ENCODE data around the gene CLCNKA. TPM values are rescaled to one million over a fixed set of nuclear protein-coding genes. Genes with fewer than 3 reads are reported as not detected.

Gene CLCNKA
- total RNA-seq, 1 experiment from 2014 or later = not detected

DNA sequence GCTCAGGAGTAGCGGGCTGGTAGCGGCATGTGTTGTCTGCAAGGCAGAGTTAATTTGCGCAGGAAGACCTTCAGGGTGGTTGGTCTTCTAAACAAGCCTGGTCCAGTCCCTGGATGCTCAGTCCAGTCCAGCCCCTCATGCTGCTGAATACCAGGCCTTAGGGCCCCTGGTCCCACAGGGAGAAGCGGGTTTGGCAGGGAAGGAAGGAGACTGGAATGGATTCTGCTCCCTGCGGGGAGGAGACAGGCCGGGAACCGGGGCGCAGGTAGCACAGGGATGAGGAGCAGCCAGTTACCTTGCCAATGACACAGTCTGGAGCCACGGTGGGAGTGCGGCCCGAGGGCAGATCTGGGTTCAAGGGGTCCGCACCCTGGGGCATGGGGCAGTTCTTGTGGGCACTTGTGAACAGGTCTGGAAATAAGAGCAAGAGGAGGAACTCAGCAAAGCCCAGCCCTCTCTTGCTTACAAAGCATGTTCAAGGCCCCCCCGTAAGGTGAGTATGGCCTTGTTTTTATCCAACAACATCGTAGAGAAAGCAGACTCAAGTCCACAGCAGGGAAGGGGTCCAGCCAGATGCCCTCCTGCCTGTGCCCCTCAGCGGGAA is 41.5 kb downstream of the CLCNKA start:
- Histone ChIP-seq H3K36me3 (no peaks in the 10 kb centered on the region), H3K4me3 (no peak overlapping the region), H3K9me3 (no peaks in the 10 kb centered on the region), H3K27me3 (no peaks in the 10 kb centered on the region)
- DNase-seq = no peak

DNA sequence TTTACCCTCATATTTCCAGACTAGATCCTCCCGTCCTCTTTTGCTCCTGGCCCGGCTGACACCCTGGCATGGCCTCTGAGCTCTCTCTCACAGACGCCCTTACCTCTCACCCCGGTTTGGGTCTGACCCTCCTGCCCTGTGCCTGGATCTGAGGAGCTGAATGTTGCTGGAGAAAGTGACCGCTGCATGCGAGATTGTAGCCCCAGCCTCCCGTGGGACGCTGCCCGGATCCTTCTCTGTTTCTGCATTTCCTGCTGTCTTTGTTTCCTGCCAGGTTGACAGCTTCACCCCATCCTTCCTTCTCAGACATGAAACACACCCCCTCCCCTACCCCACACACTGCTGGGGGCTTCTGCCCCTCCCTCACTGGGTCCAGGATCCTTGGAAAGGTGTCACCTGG is 42.1 kb downstream of the CLCNKA start:
- H3K9me3 ChIP-seq = no peaks in the 10 kb centered on the region
- no peaks in the 10 kb centered on the region for H3K27me3 ChIP-seq
- no peak overlapping the region for H3K4me3 ChIP-seq
- no peaks in the 10 kb centered on the region for H3K36me3 ChIP-seq
- DNase-seq = no peak

DNA sequence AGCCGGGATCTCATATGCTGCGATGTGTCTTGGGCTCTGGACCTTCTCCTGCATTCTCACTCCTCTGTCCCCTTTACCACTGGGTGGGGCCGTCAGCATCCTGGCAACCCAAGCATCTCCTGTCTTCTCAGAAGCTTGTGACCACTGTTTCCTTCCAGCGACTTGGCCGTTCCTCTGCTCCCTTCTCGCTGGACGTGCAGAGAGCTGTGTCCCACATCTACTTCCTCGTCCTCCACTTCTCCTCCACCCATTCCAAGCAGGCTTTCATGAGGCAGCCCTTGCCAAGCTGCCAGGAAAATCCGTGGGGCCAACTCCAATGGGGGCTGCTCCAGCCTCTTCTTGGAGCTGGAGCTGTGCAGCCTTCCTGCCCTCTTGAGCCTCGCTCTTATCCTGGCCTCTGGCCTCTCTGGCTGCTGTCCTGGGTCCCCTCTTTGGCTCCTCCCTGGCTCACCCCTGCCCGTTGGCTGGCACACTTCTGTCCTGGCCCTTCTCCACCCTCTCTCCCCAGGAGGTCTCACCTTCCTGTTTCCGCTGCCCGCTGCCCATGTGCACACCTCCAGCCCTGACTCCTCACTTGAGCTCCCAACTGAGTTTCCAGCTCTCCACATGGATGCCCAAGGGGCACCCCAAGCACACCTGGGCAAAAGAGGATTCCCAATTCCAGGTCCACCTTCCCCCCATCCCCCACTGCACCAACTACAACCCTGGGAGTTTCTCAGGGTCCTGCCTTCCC is 42.9 kb downstream of the CLCNKA start:
- Histone ChIP-seq H3K4me3 (no peak overlapping the region), H3K27me3 (no peaks in the 10 kb centered on the region), H3K36me3 (no peaks in the 10 kb centered on the region), H3K9me3 (no peaks in the 10 kb centered on the region)
- DNase-seq = no peak

DNA sequence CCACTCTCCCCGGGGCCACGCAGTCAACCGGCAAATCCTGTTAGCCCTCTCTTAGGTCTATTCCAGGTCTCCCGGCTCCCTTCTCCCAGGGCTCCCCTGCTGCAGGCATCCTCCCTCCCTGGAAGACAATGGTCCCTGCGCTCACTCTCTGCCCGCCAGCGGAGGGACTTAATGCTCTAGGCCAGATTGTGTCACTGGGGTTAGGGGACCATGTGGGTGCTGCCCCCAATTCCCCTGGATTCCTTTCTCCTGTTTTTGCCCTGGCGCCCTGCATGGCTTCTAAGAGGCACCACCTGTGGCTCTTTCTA is 43.4 kb downstream of the CLCNKA start:
- H3K27me3 ChIP-seq = no peaks in the 10 kb centered on the region
- DNase-seq = no peak
- H3K9me3 ChIP-seq = no peaks in the 10 kb centered on the region
- no peaks in the 10 kb centered on the region for H3K36me3 ChIP-seq
- H3K4me3 ChIP-seq = no peak overlapping the region

DNA sequence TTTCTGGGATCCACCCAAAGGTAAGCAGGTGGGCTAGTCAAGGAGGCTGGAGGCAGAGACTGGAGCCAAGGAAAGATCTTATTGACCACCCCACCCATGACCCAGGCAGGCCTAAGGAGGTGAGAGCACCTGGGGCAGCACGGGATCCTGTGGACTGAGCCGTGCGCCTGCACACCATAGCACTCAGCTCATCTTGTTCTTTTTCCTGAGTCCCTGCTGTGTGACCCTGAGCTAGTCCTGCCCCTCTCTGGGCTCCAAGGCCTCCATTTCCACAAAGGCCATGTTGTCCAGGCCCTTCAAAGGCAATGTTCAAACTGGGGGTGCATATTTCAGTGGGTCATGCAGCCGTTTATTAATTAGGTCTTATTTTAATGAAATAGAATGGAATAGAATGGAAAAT is 44.4 kb downstream of the CLCNKA start:
- no peak overlapping the region for H3K4me3 ChIP-seq
- H3K36me3 ChIP-seq = no peaks in the 10 kb centered on the region
- H3K27me3 ChIP-seq = no peaks in the 10 kb centered on the region
- no peak for DNase-seq
- no peaks in the 10 kb centered on the region for H3K9me3 ChIP-seq

DNA sequence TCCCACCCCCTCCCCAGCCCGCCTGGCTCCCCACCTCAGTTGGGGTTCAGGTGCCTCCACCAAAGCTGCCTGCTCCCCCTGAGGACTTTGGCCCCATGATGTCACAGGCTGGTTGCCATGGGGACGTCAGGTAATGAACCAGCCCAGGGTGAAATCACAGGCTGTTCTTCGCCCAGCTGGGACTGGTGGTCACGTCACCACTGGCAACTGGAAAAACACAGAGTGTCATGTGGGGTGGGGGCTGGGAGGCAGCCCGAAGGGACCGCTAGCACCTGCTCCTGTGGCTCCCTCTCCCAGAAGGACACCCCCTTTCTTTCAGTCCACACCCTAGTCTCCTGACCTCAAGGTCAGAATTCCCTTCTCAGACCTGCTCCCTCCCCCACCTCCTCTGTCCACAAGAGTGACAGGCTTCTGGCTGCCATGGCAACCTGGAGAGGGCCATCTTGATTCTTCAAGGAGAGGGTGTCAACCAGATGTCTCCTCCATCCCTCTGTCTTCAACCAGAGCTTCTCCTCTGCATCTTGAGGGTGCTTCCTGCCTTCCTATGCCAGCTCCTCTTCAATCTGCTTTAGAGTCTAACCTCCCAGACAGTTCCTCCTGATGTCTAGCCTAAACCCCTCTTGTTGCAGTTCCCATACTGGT is 45.4 kb downstream of the CLCNKA start:
- DNase-seq = no peak
- H3K27me3 ChIP-seq = no peaks in the 10 kb centered on the region
- no peaks in the 10 kb centered on the region for H3K36me3 ChIP-seq
- no peaks in the 10 kb centered on the region for H3K9me3 ChIP-seq
- no peak overlapping the region for H3K4me3 ChIP-seq

DNA sequence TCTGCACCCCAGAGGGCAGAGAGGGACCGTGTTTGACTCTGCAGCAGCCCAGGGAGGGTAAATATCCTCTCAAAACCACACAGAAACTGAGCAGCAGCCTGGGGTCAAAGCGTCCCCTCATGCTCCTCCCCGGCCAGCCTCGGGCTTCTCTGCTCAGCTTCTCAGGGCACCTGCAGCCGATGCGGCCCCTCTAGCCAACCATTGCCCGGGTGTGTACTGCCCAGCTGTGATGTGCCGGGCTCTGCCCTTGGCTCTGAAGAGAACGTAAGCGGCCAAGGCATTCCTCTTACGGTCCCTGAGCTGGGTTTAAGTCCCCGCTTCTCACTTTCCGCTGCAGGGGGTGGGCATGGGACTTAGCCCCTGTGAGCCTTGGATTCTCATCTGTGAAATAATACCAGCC is 46.1 kb downstream of the CLCNKA start:
- Histone ChIP-seq H3K27me3 (no peaks in the 10 kb centered on the region), H3K4me3 (no peak overlapping the region), H3K9me3 (no peaks in the 10 kb centered on the region), H3K36me3 (no peaks in the 10 kb centered on the region)
- DNase-seq = no peak

DNA sequence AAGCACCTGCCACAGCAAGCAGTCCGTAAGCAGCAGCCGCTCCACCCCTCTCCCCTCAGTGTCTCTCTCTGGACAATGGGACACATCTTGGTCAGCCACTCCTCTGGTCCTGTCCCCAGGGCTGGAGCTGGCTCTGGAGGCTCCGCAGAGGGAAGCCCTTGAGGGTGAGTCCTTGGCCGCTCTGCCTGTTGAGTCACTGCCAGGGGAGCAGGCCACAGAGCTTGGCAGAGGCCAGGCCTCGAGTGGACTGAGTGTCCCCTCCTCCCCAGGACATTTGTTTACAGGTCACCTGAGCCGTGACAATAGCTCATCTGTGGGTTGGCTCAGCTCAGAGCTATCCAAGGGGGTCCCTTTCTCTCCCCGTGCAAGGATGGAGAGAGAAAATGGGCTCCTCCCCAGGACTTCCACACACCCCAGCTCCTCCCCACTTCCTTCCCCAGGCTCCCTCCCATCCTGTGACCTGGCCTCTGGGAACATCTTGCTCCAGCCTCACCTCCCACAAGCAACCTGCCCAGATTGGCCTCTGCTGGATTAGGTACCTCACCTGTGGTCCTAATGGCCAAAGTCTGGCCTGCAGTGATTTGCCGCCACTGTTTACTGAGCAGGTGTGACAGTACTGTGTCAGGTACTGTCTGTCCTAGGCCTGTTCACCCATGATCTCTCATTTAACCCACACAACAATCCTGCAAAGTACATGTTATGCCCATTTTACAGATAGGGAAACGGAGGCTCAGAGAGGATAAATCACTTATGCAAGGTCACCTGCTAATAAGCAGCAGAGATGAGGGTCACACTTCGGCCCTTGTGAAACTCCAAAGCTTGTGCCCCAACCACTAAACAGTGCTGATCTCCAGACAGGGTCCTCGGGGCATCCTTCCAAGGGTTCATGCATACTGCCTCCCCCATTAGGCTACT is 46.8 kb downstream of the CLCNKA start:
- DNase-seq = no peak
- Histone ChIP-seq H3K27me3 (no peaks in the 10 kb centered on the region), H3K9me3 (no peaks in the 10 kb centered on the region), H3K4me3 (no peak overlapping the region), H3K36me3 (no peaks in the 10 kb centered on the region)

DNA sequence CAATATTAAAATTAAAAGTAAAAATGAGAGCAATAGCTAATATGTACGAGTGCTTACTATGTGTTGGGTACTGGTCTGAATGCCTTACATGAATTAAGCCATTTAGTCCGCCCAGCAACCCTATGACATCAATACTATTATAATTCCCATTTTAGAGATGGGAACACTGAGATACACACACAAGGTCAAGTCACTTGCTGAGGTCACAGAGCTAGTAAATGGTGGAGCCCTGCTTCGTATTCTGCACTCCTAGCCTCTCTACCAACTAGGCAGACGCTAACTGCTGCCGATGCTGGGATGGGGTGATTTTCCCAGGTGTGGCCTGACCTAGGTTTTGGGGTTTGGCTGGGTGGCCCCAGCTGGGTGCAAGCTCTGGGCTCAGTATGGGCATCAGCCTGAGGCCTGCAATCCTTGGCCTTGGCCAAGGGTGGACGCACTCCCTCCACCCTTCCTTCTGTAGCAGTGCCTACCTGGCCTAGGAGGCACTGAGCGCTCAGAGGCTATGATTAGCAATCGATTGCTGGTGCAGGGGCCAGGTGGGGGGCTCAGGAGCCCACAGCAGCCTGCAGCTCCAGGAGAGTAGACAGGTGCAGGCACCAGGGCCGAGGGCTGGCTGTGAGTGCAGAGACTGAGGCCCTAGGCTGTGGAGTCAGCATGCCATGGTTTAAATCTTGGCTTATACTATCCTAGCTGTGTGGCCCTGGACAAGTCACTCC is 49.0 kb downstream of the CLCNKA start:
- H3K36me3 ChIP-seq = no peaks in the 10 kb centered on the region
- H3K27me3 ChIP-seq = no peaks in the 10 kb centered on the region
- no peak for DNase-seq
- H3K9me3 ChIP-seq = no peaks in the 10 kb centered on the region
- H3K4me3 ChIP-seq = no peak overlapping the region

DNA sequence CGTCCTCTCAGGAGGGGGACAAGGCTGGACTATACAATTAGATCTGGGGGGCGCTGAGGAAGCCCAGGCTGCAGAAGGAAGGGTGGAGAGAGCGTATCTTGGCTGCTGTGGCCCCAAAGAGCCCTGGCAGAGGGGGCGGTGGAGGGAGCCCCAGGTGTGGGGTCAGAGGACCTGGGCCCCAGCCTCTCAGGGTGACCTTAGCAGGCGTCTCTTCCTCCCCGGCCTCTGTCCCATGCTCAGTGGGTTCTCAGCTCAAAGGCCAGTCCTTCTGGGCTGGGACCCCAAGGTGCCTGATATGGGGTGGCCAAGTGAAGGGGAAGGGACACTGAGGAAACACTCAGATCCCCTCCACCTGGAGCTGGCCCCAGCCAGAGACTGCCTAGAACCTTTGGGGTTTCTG is 49.8 kb downstream of the CLCNKA start:
- no peaks in the 10 kb centered on the region for H3K9me3 ChIP-seq
- DNase-seq = no peak
- H3K27me3 ChIP-seq = no peaks in the 10 kb centered on the region
- no peak overlapping the region for H3K4me3 ChIP-seq
- H3K36me3 ChIP-seq = no peaks in the 10 kb centered on the region

DNA sequence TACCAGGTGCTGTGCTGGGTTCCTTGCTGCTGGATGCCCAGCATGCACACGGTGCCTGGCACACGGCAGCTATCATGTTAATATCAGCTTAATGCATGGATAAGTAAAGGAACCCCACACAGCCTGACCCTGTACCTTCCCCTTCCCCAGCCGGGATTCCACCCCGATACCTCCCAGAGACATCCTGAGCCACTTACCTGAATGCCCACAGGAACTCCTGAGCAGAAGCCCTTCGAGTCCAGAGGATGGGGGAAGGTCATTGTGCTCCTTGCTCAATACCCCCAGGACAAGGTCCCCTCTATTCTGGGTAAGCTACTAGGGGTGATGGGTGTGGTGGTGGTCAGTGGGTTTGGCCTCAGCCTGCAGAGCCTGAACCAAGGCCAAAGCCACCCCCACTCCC is 50.3 kb downstream of the CLCNKA start:
- Histone ChIP-seq H3K36me3 (no peaks in the 10 kb centered on the region), H3K4me3 (no peak overlapping the region), H3K9me3 (no peaks in the 10 kb centered on the region), H3K27me3 (no peaks in the 10 kb centered on the region)
- no peak for DNase-seq

DNA sequence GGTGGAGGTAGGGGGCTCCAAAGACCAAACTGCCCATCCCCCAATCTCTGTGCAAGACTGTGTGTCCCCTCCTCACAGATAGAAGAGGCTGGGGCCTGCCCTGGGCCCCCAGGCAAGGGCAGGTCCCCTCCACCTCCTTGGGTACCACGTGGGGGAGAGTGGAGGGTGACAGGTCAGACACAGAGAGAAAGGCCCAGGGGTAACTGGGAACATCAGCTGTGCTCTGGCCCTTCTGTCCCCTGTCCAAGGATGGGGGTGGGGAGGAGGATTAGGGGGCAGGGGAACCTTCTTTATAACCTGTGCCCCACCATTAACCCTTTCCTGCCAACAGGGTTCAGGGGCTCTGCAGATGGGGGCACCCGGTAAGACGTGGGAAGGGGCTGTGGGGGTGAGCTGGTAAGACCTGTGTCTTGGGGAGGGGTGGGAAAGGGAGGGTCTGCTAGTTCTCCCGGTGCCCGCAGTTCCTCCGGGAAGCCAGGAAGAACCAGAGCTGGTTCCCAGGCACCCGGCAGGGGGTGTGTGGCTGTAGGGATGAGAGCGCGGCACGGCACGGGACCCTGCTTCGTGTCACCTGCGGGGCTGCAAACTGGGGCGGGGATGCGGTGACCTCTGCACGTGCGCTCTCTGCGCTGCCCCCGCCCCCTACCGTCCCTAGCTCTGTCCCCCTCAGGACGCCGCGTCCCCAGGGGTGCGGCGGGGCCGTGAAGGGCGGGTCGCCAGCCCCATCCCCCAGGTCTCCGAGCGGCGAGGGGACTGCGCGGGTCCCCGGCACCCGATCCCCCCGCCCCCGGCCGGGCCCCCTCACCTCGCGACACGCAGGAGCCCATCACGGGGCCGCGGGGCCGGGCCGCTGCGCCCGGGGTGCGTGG is 51.0 kb downstream of the CLCNKA start:
- Histone ChIP-seq H3K9me3 (no peaks in the 10 kb centered on the region), H3K27me3 (no peaks in the 10 kb centered on the region), H3K36me3 (no peaks in the 10 kb centered on the region), H3K4me3 (peak overlapping the region; percentile 27; the same call in 1 of the 2 replicates)
- peak; percentile 9 for DNase-seq

DNA sequence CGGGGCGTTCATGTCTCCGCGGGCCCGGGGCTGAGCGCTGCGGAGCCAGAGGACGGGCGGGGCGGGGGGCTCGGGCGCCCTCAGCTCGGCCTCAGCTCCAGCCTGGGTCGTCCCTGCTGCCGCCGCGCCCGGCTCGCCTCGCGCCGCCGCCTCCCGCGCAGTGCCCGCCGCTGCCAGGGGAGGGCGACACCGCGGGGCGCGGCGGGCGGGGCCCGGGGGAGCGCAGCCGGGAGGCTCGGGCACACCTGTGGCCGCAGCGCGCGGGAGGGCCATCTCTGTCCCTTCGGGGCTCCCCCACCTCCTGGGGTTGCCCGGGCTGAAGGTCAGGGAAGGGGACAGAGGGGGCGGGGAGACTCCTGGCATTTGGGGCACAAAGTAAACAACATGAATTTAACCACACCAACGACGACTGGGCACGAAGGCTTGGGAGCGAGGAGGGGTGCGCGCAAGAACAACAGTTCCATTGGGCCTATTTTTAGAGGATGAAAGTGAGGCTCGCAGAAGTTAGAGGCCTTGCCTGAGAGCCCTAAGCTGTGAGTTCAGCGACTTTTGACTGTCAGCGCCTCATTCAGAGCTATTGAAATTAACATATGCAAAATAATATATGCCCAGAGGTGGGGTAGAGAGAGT is 51.8 kb downstream of the CLCNKA start, which contains the start of gene FAM131C:
Gene FAM131C (minus strand): TSS at position 162 of the 630 bp plus-strand sequence. CDS start 209 bp downstream, outside the sequence.
- DNase-seq = peak; percentile 37
- Histone ChIP-seq H3K27me3 (no peaks in the 10 kb centered on the region), H3K36me3 (no peaks in the 10 kb centered on the region), H3K9me3 (no peaks in the 10 kb centered on the region), H3K4me3 (peak within 1 kb of the TSS; percentile 33)

DNA sequence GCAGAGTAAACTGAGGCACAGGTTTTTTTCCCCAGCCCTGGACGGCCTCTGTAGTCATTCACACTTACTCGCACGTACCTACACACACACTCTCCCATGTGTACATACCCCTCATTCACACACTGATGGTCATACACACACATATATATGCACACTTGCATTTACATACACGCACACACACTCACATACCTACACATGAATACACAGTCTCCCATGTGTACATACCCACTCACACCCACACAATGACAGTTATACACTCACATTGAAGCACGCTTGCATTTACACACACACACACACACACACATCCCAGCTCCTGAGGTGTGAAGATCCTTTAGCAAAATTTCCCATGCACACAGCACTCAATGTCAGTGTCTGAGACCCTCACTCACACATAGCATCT is 52.4 kb downstream of the CLCNKA start:
- Histone ChIP-seq H3K27me3 (no peaks in the 10 kb centered on the region), H3K4me3 (no peak overlapping the region), H3K9me3 (no peaks in the 10 kb centered on the region), H3K36me3 (no peaks in the 10 kb centered on the region)
- no peak for DNase-seq

DNA sequence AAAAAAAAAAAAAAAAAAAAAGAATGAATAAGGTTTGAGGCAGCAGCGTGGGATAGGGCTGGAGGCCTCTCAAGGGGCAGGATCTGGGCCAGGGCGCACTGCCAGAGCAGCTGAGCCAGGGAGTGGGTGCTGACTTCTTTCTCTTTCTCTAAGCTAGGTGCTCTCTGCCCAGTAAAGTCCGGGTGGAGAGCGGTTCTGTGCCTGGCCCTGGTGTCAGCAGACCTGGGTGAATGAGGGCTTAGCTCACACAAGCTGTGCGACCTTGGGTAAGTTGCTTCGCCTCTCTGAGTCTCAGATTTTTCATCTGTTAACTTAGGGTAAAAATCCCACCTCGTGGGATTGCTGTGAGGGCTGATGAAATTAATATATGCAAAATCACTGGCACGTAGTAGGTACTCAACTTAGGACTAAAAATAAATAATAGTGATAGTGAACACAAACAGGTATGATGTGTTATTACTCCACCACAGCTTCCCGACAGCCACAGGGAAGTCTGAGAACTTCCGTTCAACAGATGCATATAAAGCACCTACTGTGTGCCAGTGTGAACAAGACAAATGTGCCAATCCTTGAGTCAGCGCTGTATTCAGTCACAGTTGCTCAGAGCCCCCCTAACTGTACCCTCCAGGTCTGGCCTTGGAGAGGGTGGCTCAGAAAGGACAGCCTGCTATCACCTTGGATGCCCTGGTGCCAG is 53.6 kb downstream of the CLCNKA start:
- Histone ChIP-seq H3K36me3 (no peaks in the 10 kb centered on the region), H3K9me3 (no peaks in the 10 kb centered on the region), H3K27me3 (no peaks in the 10 kb centered on the region), H3K4me3 (no peak overlapping the region)
- DNase-seq = peak; percentile 94
